H1 (cell line): Measurements from ENCODE around the gene PTGFR. TPM values are rescaled to one million over a fixed set of nuclear protein-coding genes. Genes with fewer than 3 reads are reported as not detected.

ENCODE experiments used
- CTCF ChIA-PET: fragments of 300-600 bp; sonication (Branson Sonifier 250); formaldehyde crosslinking; loops from one replicate; lab custom pipeline; 2021; ENCODE audit not compliant: partially characterized antibody; lab: Charles Lee
- POLR2A ChIA-PET: fragments of 300-600 bp; sonication (Branson Sonifier 250); formaldehyde crosslinking; loops from one replicate; lab custom pipeline; 2021; ENCODE audit warnings: inconsistent platforms; ENCODE audit not compliant: partially characterized antibody; lab: Charles Lee
- DNase-seq, 2 experiments: peaks; one replicate each; pipeline versions ENCODE4 v3.0.0 to v3.0.0-alpha.2; 2010 to 2022; ENCODE audit warnings: low spot score in 2 of 2, low read depth in 1 of 2, mixed read lengths in 1 of 2
- FAIRE-seq: peaks from 2 replicates; lab custom pipeline; 2011; peaks lifted over from hg19 to GRCh38; lab: Jason Lieb, UNC
- H2AFZ ChIP-seq: 2 replicates; pipeline ENCODE4 v1.8.1; 2012; ENCODE audit warnings: low read length, inconsistent platforms
- H2AK5ac ChIP-seq: 2 replicates; pipeline ENCODE4 v1.6.1; 2013; ENCODE audit warnings: low read depth, low read length
- H2BK120ac ChIP-seq: replicated peaks from 2 replicates; pipeline ENCODE3; 2013; ENCODE audit warnings: low read depth, low read length, inconsistent platforms
- H2BK12ac ChIP-seq: 2 replicates; pipeline ENCODE4 v1.6.1; 2013; ENCODE audit warnings: low read depth, low read length
- H2BK15ac ChIP-seq: 2 replicates; pipeline ENCODE4 v1.6.1; 2013; ENCODE audit warnings: low read length
- H2BK20ac ChIP-seq: 2 replicates; pipeline ENCODE4 v1.6.1; 2013; ENCODE audit warnings: low read length
- H2BK5ac ChIP-seq: 2 replicates; pipeline ENCODE4 v1.6.1; 2013; ENCODE audit warnings: low read depth, low read length
- H3K14ac ChIP-seq: 2 replicates; pipeline ENCODE4 v1.6.1; 2013; ENCODE audit warnings: inconsistent platforms; ENCODE audit not compliant: insufficient read length
- H3K18ac ChIP-seq: 2 replicates; pipeline ENCODE4 v1.6.1; 2013; ENCODE audit warnings: low read length; ENCODE audit errors: extremely low read depth
- H3K23ac ChIP-seq: 2 replicates; pipeline ENCODE4 v1.6.1; 2013; ENCODE audit warnings: inconsistent platforms; ENCODE audit not compliant: insufficient read length
- H3K23me2 ChIP-seq: 2 replicates; pipeline ENCODE4 v1.6.1; 2013; ENCODE audit warnings: low read depth, low read length
- H3K27ac ChIP-seq: 2 replicates; pipeline ENCODE4 v1.6.1; 2011; ENCODE audit warnings: low read depth, low read length, inconsistent platforms
- H3K27me3 ChIP-seq, 4 experiments: replicated peaks in 1 of 4; 1 replicate in 1 of 4; 2 replicates in 3 of 4; pipeline versions ENCODE4 v1.6.1 to v1.8.1; 2011 to 2013; ENCODE audit warnings: low read length in 3 of 4, mild to moderate bottlenecking in 3 of 4, inconsistent platforms in 2 of 4, mixed read lengths in 2 of 4, moderate library complexity in 1 of 4; ENCODE audit not compliant: control insufficient read depth in 3 of 4, insufficient read depth in 3 of 4; ENCODE audit errors: extremely low read depth in 1 of 4
- H3K36me3 ChIP-seq, 4 experiments: 2 replicates each; pipeline versions ENCODE4 v1.6.1 to v1.8.1; 2011 to 2013; ENCODE audit warnings: mild to moderate bottlenecking in 4 of 4, low read length in 3 of 4, moderate library complexity in 2 of 4, control low read depth in 1 of 4, inconsistent platforms in 1 of 4; ENCODE audit not compliant: insufficient read depth in 4 of 4, control insufficient read depth in 2 of 4
- H3K4ac ChIP-seq: replicated peaks from 2 replicates; pipeline ENCODE3; 2013; ENCODE audit warnings: low read length, low read depth, mixed read lengths, inconsistent platforms; ENCODE audit not compliant: insufficient read length
- H3K4me1 ChIP-seq, 4 experiments: replicated peaks in 1 of 4; 1 replicate in 1 of 4; 2 replicates in 3 of 4; pipeline versions ENCODE4 v1.6.1 to v1.8.1; 2011 to 2013; ENCODE audit warnings: low read length in 3 of 4, inconsistent platforms in 2 of 4, mixed read lengths in 1 of 4; ENCODE audit not compliant: insufficient read depth in 4 of 4, control insufficient read depth in 3 of 4
- H3K4me2 ChIP-seq, 2 experiments: 2 replicates each; pipeline versions ENCODE4 v1.6.1 to v1.8.1; 2011 to 2013; ENCODE audit warnings: low read depth in 2 of 2, low read length in 2 of 2, control low read depth in 1 of 2, inconsistent platforms in 1 of 2, mild to moderate bottlenecking in 1 of 2; ENCODE audit not compliant: insufficient read depth in 1 of 2
- H3K4me3 ChIP-seq, 4 experiments: fragments of 200-600, 300-600 bp in 1 of 4; sonication (generic), shearing (Covaris generic), sonication (Bioruptor Twin) in 1 of 4; 2 replicates each; pipeline versions ENCODE4 v1.5.1 to v1.8.1; 2011 to 2016; ENCODE audit warnings: low read length in 4 of 4, low read depth in 3 of 4, control low read depth in 2 of 4, inconsistent platforms in 2 of 4, mild to moderate bottlenecking in 2 of 4, mixed read lengths in 1 of 4, moderate library complexity in 1 of 4; ENCODE audit not compliant: insufficient read depth in 2 of 4; ENCODE audit errors: extremely low read depth in 1 of 4
- H3K56ac ChIP-seq: replicated peaks from 2 replicates; pipeline ENCODE3; 2013; ENCODE audit warnings: low read depth, mild to moderate bottlenecking, mixed read lengths, low read length, inconsistent platforms; ENCODE audit not compliant: insufficient read length
- H3K79me1 ChIP-seq: 2 replicates; pipeline ENCODE4 v1.6.1; 2013; ENCODE audit warnings: low read depth, low read length, control low read depth
- H3K79me2 ChIP-seq, 2 experiments: 2 replicates each; pipeline versions ENCODE4 v1.6.1 to v1.8.1; 2012 to 2013; ENCODE audit warnings: low read length in 2 of 2, mild to moderate bottlenecking in 2 of 2, inconsistent platforms in 1 of 2; ENCODE audit not compliant: insufficient read depth in 2 of 2, control insufficient read depth in 1 of 2
- H3K9ac ChIP-seq, 4 experiments: replicated peaks in 1 of 4; 1 replicate in 1 of 4; 2 replicates in 3 of 4; pipeline versions ENCODE4 v1.6.1 to v1.8.1; 2011 to 2013; ENCODE audit warnings: low read depth in 3 of 4, low read length in 3 of 4, control low read depth in 2 of 4, mild to moderate bottlenecking in 2 of 4, moderate library complexity in 2 of 4, inconsistent platforms in 1 of 4; ENCODE audit errors: extremely low read depth in 1 of 4
- H3K9me3 ChIP-seq, 2 experiments: 2 replicates each; pipeline versions ENCODE4 v1.6.1 to v1.8.1; 2012 to 2013; ENCODE audit warnings: mild to moderate bottlenecking in 2 of 2, moderate library complexity in 2 of 2, control low read depth in 1 of 2, inconsistent platforms in 1 of 2, low read depth in 1 of 2, low read length in 1 of 2, mixed read lengths in 1 of 2; ENCODE audit not compliant: insufficient read depth in 2 of 2
- H4K20me1 ChIP-seq, 2 experiments: replicated peaks in 1 of 2; 2 replicates each; pipeline versions ENCODE3 to v1.8.1; 2011 to 2013; ENCODE audit warnings: inconsistent platforms in 2 of 2, low read length in 2 of 2, mild to moderate bottlenecking in 1 of 2; ENCODE audit not compliant: insufficient read depth in 2 of 2, control insufficient read depth in 1 of 2
- H4K5ac ChIP-seq: 2 replicates; pipeline ENCODE4 v1.6.1; 2013; ENCODE audit warnings: low read length, low read depth, mixed read lengths, inconsistent platforms; ENCODE audit not compliant: insufficient read length
- H4K8ac ChIP-seq: 2 replicates; pipeline ENCODE4 v1.8.0; 2013; ENCODE audit warnings: mild to moderate bottlenecking, moderate library complexity, low read length, inconsistent platforms; ENCODE audit not compliant: insufficient read depth; ENCODE audit errors: extremely low read depth
- H4K91ac ChIP-seq: replicated peaks from 2 replicates; pipeline ENCODE3; 2013; ENCODE audit warnings: low read length, mixed read lengths, inconsistent platforms; ENCODE audit not compliant: insufficient read length
- ASH2L ChIP-seq: fragments of 200-600, 300-600 bp; sonication (generic); IDR thresholded peaks from one replicate; pipeline ENCODE4 v1.7.1; 2017; ENCODE audit warnings: low read length
- SIN3A ChIP-seq, 2 experiments: IDR thresholded peaks in 1 of 2; conservative IDR thresholded peaks in 1 of 2; 2 replicates each; pipeline ENCODE4 v1.6.1; 2011 to 2012; ENCODE audit warnings: low read length in 2 of 2, improper control_type of control experiment in 1 of 2, low read depth in 1 of 2, mild to moderate bottlenecking in 1 of 2
- SP4 ChIP-seq: IDR thresholded peaks from 2 replicates; pipeline ENCODE4 v1.6.1; 2012; ENCODE audit warnings: low read length, inconsistent platforms
- TCF12 ChIP-seq: IDR thresholded peaks from 2 replicates; pipeline ENCODE4 v1.6.1; 2011; ENCODE audit warnings: low read depth, mild to moderate bottlenecking, low read length
- WGBS, 2 experiments: shearing (Covaris generic) in 1 of 2; methylation state at CpG; one replicate each; pipeline versions ENCODE4 v1.1.6 to v1.1.7; 2013 to 2015; ENCODE audit warnings: low lambda C conversion rate in 2 of 2, mixed read lengths in 2 of 2, inconsistent platforms in 1 of 2, low coverage in 1 of 2, missing lambda C conversion rate in 1 of 2; ENCODE audit not compliant: insufficient replicate concordance in 2 of 2, insufficient coverage in 1 of 2, insufficient read length in 1 of 2; ENCODE audit errors: extremely low coverage in 1 of 2, missing lambda C conversion rate in 1 of 2; 5-methylcytosine and 5-hydroxymethylcytosine counted together
- polyA plus RNA-seq, 7 experiments: library from polyadenylated mRNA; depleted of rRNA in 3 of 7; stranded (reverse) in 5 of 7; unstranded in 2 of 7; fragments of >200 nt in 5 of 7; fragments of 200-250 nt in 2 of 7; gene quantifications; 1 replicate in 5 of 7; 2 replicates in 1 of 7; 4 replicates in 1 of 7; pipeline versions ENCODE4 v1.2.1 to v1.2.3, GENCODE V29; 2011 to 2013; ENCODE audit warnings: missing spikeins in 2 of 7, mixed read lengths in 2 of 7
- total RNA-seq: library from RNA; stranded (reverse); fragmentation: NEBNext Ultra II Directional; extraction: Animal tissue kit (Norgen Biotek cat#: 25700); gene quantifications from 2 replicates; pipeline ENCODE4 v1.2.1, GENCODE V29; 2021

The PTGFR gene
- total and polyA plus RNA-seq, 2 of the 8 experiments (the other 6 are each of a cell fraction or from before 2014, with no cell fraction given) = 0.02 TPM; not detected in 1

DNA sequence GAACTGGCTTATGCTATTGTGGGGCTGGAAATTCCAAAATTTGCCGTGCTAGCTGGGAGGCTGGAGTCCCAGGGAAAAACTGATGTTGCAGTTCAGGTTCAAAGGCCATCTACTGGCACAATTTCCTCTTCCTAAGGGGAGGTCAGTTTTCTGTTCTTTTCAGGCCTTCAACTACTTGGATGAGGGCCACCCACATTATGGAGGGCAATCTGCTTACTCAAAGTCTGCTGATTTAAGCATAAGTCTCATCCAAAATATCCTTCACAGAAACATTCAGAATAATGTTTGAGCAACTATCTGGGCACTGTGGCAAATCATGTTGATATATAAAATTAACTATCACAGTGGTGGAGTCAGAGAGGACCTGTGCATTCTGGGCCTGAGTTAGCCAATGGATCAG, 21.2 kb upstream of the PTGFR start:
- no peak overlapping the region for H3K23ac ChIP-seq
- no peak overlapping the region for H4K5ac ChIP-seq
- FAIRE-seq (no peak), DNase-seq (no peak)
- H3K79me2 ChIP-seq = no peaks in the 10 kb centered on the region
- H3K9ac ChIP-seq = no peak overlapping the region
- no peak overlapping the region for H3K4ac ChIP-seq
- H3K14ac ChIP-seq = no peak overlapping the region
- no peak overlapping the region for H3K4me3 ChIP-seq
- H3K27ac ChIP-seq = no peak overlapping the region
- H3K4me2 ChIP-seq = no peak overlapping the region
- H3K36me3 ChIP-seq = no peaks in the 10 kb centered on the region
- H4K20me1 ChIP-seq = no peaks in the 10 kb centered on the region
- H3K18ac ChIP-seq = no peak overlapping the region
- H2BK12ac ChIP-seq = no peak overlapping the region
- no peak overlapping the region for H2AK5ac ChIP-seq
- H2BK15ac ChIP-seq = no peak overlapping the region
- no peaks in the 10 kb centered on the region for H3K27me3 ChIP-seq
- no peak overlapping the region for H2BK20ac ChIP-seq
- H2AFZ ChIP-seq = no peak overlapping the region
- ChIA-PET POLR2A (no interaction called here), CTCF (interaction anchor here (0.6 to 0.7 kb wide), 2 partner anchors 105 to 1032 kb away, joined by 3 read pairs; no protein-coding TSS in a partner anchor)
- H3K56ac ChIP-seq = no peak overlapping the region
- TF ChIP-seq TCF12 (no peak), ASH2L (no peak), SIN3A (conservative IDR thresholded peaks at IDR 0.05 in 1 of 2, IDR thresholded peaks at IDR 0.05 in 1 of 2; ENCODE audit: low read depth in 1 of 2, low read length in 2 of 2) (no peak), SP4 (no peak)
- no peak overlapping the region for H2BK5ac ChIP-seq
- H4K91ac ChIP-seq = no peak overlapping the region
- no peaks in the 10 kb centered on the region for H3K4me1 ChIP-seq
- H2BK120ac ChIP-seq = no peak overlapping the region
- no peaks in the 10 kb centered on the region for H3K79me1 ChIP-seq
- WGBS, 2 experiments = 88% methylated on average over 1 of the region's 1 CpG; no CpG with 5 or more reads in 1 of the 2 experiments
- no peak overlapping the region for H4K8ac ChIP-seq
- H3K9me3 ChIP-seq = no peaks in the 10 kb centered on the region
- H3K23me2 ChIP-seq = no peaks in the 10 kb centered on the region
